HG02588 (cell line): ENCODE data around the gene A3GALT2.

ENCODE experiments used
- ATAC-seq: cut with Tn5 transposase; IDR thresholded peaks from one replicate; pipeline ENCODE4 v1.9.1; 2021; ENCODE audit warnings: mild to moderate bottlenecking, moderate library complexity; ENCODE audit not compliant: unreplicated experiment

The A3GALT2 gene

DNA sequence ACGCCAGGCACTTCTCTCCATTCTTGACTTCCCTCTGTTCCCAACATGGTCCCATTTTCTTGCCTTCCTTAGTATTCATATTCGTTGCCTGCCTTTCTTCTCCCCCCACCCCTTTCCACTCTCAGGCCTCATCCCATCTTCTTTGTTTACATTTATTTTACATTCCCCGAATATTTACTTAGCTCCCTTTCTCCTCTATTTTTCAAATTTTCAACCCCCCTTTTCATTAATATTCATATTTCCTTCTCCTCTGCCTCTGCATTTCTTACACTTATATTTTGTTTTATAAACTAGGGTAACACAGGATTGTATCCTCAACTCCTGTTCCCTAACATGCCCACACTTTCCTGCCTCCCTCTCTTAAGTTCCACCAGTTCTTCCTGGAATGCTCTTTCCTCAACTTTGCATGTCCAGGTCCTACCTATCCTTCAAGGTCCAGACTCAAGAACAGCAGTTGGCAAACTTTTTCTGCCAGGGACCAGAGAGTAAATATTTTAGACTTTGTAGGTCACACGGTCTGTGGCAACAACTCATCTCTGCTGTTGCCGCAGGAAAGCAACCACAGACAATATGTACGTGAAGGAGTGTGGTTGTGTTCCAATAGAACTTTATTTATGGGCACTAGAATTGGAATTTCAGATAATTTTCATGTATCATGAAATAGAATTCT lies 29.8 kb upstream of the A3GALT2 start:
- ATAC-seq: no peak

- ATAC-seq: peak; percentile 66
Measured at GRCh38 chr1:33349778-33350610, 29.1 kb upstream of the A3GALT2 start.

DNA sequence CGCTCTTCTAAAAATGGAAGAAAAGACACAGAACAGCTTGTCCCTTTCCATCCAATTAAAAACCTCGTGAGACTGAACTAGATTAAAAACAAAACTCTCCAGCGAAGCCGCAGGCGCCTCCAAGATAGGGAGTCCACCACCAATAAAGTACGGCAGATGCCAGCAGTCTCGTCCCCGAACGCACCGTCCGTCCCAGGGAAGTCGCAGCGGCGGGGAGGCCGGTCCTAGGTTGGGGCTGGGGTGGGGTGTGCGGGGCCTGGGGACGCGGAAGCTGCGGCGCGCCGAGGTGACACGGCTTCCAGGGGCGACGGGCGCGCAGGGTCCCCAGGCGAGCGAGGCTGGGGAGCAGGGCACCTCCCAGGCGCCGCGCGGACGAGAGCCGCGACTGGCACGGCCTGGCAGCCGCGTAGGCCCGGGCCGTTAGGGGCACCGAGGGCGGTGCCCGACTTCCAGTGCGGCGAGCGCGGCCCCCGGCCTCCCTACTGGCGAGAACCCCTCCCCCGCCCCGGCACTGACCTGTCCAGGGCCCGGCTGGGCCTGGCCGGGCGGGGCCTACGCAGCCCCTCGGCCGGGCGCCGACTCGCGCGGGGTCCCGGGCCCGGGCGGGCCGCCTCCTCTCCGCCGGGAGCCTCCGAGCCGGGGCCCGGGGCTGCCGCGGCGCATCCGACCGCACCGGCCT lies 28.3 kb upstream of the A3GALT2 start:
- ATAC-seq: peak; percentile 29

- ATAC-seq: no peak
Measured at GRCh38 chr1:33348676-33349080, 27.8 kb upstream of the A3GALT2 start.

DNA sequence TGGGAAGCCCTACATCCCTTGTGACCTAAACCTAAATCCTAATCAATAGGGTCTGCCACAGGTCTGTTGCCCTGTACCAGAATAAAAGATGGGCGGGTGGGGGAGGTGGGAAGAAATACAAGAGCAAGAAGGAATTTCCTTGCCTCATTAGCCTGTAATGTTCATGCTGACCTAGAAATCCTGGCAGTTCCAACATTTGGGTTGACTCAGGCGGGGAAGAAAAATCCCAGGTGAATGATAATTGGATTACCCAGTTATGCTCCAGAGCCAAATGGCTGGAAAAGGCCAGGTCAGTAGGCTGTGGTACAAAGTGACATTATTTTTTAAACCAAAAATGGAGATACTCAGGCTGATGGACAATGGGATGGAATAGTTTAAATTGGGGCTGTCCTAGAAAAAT lies 27.3 kb upstream of the A3GALT2 start:
- no peak for ATAC-seq

DNA sequence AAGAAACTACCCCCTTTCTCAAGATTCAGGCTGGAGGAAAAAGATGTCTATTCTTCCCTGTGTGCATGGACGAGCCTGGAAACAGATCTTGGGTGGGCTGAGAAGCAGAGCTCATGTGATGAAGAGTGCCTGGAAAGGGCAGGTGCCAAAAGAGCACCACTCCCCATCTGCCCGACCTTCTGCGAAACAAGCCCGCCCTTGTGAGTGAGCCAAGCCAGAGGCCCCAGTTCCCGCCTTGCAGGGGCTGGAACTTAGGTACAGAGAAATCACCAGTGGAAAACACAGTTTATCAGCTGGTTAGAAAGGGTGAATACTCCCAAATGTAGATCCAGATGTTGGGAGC lies 26.7 kb upstream of the A3GALT2 start:
- ATAC-seq: no peak

GRCh38 chr1:33346927-33347649 lies 26.2 kb upstream of the A3GALT2 start:
- ATAC-seq: no peak

DNA sequence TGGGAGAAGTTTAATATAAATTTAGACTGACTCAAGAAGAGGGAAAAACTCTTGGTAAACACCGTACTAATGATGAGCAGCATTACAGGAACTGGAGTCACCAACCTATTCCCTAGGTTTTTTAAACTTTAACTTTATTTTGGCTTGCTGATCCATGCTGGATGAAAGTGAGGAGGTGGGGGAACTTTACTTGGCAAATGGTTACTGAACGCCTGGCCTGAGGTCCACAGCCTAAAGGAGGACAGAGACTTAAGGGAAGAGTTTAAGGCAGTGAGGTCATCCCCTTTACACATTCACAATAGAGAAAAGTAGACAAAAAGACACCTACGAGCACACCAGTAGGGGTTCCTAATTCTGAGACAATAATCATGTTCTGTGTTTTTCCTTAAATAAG lies 25.6 kb upstream of the A3GALT2 start:
- ATAC-seq: no peak

- no peak for ATAC-seq
Measured at GRCh38 chr1:33344896-33345560, 24.1 kb upstream of the A3GALT2 start.

DNA sequence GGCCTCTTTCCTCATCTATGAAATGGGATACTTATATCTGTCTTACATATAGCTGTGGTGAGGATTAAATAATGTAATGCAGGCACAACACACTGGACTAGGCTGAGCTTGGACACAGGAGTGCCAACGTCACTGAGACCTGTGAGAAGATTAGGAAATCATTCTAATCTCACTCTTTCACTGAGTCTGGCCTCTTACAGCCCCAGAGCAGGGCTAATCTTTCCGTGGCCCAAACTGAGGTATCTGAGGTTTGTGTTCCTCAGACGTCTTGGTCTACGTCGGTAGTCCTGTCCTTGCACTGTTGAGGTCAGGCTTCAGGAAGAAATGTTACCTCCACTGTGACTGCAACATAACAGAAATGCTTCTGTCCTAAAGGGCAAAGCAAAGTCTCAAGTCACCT lies 22.6 kb upstream of the A3GALT2 start:
- no peak for ATAC-seq

GRCh38 chr1:33342041-33342723 lies 21.3 kb upstream of the A3GALT2 start:
- ATAC-seq: no peak

DNA sequence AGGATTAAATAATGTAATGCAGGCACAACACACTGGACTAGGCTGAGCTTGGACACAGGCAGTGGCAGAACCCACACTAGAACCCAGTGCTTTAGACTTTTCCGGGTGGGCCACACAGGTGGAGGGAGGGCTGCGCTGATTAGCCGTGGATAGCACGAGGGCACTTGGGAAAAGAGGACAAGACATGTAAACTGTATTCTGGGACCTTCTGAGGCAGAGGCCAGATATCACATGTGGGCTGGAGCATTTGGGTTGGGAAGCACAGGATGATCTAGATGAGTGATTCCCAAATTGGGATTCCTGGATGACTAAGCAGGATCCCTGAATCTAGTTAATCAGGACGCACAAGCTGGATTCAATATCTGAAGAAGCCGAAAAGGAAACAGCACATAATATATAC lies 20.3 kb upstream of the A3GALT2 start:
- ATAC-seq: no peak

- no peak for ATAC-seq
Measured at GRCh38 chr1:33339413-33339812, 18.5 kb upstream of the A3GALT2 start.

- ATAC-seq: no peak
Measured at GRCh38 chr1:33338440-33339211, 17.7 kb upstream of the A3GALT2 start.

DNA sequence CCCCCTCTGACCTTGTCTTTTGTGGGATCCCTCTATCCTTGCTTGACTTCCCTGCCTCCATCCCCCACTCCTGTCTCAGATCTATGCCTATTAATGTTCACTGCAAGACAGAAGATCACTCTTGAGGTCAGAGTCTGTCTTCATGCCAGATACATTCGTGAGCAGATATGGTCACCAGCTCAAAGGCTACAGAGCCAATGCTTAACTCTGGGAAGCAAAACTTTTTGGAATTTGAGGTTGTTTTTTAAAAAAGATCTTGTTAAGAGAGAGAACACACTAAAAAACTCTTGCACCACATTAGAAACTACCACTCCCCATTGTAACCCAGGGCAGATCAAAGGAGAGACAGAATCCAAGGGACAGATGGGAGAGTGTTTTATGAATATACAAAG lies 17.1 kb upstream of the A3GALT2 start:
- no peak for ATAC-seq

- ATAC-seq: no peak
Measured at GRCh38 chr1:33337441-33337840, 16.5 kb upstream of the A3GALT2 start.

DNA sequence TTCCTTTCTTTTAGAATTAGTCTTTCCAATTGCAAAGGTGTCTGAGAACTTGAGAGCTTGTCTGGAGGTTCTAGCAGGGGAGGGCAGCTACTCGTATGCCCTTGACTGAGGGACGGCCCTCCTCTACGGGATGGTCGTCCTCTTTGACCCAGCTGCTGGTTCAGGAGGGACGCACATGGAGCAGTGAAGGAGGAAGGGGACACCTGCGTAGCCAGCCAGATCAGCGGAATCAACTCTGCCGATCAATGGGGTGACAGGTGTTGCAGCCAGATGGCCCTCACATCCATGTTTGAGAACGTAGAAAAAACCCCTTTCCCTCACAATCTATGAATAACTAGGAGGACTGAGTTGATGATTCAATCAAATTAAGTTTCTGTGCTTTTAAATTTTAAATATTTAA lies 15.7 kb upstream of the A3GALT2 start:
- ATAC-seq: no peak

DNA sequence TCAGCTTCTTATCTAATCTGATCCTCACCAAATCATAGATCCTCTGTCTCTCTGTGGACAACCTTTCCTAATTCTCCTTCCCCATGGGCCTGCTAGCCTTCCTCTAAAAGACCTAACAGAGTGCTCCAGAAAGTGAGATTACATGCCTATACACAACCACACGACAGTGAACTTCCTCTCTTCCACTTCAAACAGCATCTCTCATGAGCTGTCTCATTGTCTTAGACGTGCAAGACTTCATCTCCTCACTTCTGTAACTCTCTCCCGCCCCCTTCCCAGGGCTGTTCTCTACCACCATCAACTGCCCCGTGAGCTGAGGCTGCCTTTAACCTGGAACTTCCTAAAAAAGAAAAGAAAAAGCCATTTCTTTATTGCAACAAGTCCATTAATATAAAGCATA lies 14.1 kb upstream of the A3GALT2 start:
- ATAC-seq: no peak

- no peak for ATAC-seq
Measured at GRCh38 chr1:33334081-33334552, 13.2 kb upstream of the A3GALT2 start.
